Chondrocyte (in vitro differentiated cells): ENCODE measurements around the gene MFSD12. TPM values are rescaled to one million over a fixed set of nuclear protein-coding genes. Genes with fewer than 3 reads are reported as not detected.

Experiments
- DNase-seq: peaks from one replicate; pipeline ENCODE4 v3.0.0; 2021; ENCODE audit warnings: mixed read lengths, low spot score
- H3K27ac Mint-ChIP-seq: one replicate; pipeline ENCODE4 v1.8.0; 2021; ENCODE audit warnings: mild to moderate bottlenecking, moderate library complexity, mixed read lengths; ENCODE audit not compliant: unreplicated experiment
- H3K27me3 Mint-ChIP-seq: 2 replicates; pipeline ENCODE4 v1.8.0; 2021; ENCODE audit warnings: low read depth, mixed read lengths
- H3K36me3 Mint-ChIP-seq: 2 replicates; pipeline ENCODE4 v1.8.0; 2021; ENCODE audit warnings: low read depth, mixed read lengths
- H3K4me1 Mint-ChIP-seq: 2 replicates; pipeline ENCODE4 v1.8.0; 2021; ENCODE audit warnings: low read depth, mild to moderate bottlenecking, mixed read lengths
- H3K4me3 Mint-ChIP-seq: one replicate; pipeline ENCODE4 v1.8.0; 2021; ENCODE audit warnings: mild to moderate bottlenecking, moderate library complexity, mixed read lengths; ENCODE audit not compliant: unreplicated experiment
- H3K9me3 Mint-ChIP-seq: 2 replicates; pipeline ENCODE4 v1.8.0; 2021; ENCODE audit warnings: low read depth, mixed read lengths
- CTCF ChIP-seq: fragments of 200-600 bp; sonication (generic); IDR thresholded peaks from 2 replicates; pipeline ENCODE4 v1.5.0; 2021; ENCODE audit warnings: antibody characterized with exemption, mild to moderate bottlenecking, moderate library complexity
- total RNA-seq: library from RNA; stranded (reverse); gene quantifications from 3 replicates; pipeline ENCODE4 v1.2.1, GENCODE V29; 2021

MFSD12 gene
- total RNA-seq, 1 donor from 2014 or later: 98.4 TPM

DNA sequence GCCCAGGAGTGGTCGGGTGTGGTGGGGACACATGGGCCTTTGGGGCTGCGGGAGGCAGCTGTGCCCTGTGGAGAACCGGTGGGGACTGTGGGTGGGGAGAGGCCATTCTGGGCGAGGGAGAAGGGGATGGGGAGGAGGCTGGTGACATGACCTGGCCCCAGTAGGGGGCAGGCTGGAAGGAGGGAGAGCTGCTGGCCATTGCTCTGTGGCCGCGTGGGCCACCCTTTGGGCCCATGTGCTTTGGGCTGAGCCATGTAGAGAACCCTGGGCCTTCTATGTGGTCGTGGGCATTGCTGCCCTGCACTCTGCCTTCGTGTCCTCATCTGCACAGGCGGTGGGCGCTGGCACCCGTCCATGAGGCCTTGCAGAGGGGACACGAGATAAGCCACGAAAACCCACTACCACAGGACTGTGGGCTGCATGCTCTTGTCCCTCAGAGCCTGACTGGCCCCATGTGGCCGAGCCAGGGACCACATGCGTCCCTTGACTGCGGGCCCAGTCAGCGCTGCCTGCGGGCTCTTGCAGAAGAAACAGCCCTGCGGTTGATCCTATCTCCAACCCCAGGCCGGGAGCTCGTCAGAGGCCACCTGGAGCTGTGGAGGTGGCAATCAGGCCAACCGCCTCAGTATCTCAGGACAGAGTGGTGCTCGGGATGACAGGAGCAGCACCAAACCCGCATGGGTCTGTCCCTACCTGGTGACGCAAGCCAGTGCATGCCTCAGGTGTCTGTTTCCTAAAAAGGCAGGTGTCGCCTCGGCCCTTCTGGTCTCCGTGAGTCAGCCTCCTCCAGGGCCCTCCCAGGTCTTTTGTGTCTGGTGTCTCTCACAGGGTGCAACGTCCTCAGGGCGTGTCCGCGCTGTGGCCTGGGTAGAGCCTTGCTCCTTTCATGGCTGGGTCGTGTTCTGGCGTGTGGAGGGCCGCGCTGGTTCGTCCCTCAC, 37.0 kb downstream of the MFSD12 start:
- Mint-ChIP-seq H3K9me3 (no peaks in the 10 kb centered on the region), H3K4me3 (no peak overlapping the region), H3K27ac (no peak overlapping the region), H3K27me3 (no peaks in the 10 kb centered on the region), H3K36me3 (peaks cover 6% of the 10 kb centered on the region), H3K4me1 (peaks cover 7% of the 10 kb centered on the region)
- TF ChIP-seq CTCF: peak; percentile 8
- DNase-seq: no peak

GRCh38 chr19:3519126-3519525, 38.3 kb downstream of the MFSD12 start:
- Mint-ChIP-seq H3K27me3 (no peaks in the 10 kb centered on the region), H3K4me1 (peaks cover 12% of the 10 kb centered on the region), H3K36me3 (peaks cover 1% of the 10 kb centered on the region), H3K4me3 (no peak overlapping the region), H3K27ac (no peak overlapping the region), H3K9me3 (no peaks in the 10 kb centered on the region)
- no peak for TF ChIP-seq CTCF
- no peak for DNase-seq

GRCh38 chr19:3518659-3519058, 38.7 kb downstream of the MFSD12 start:
- Mint-ChIP-seq H3K4me3 (no peak overlapping the region), H3K4me1 (peaks cover 15% of the 10 kb centered on the region), H3K27me3 (no peaks in the 10 kb centered on the region), H3K9me3 (no peaks in the 10 kb centered on the region), H3K36me3 (no peaks in the 10 kb centered on the region), H3K27ac (no peak overlapping the region)
- TF ChIP-seq CTCF: no peak
- no peak for DNase-seq

GRCh38 chr19:3518255-3518654, 39.1 kb downstream of the MFSD12 start:
- Mint-ChIP-seq H3K9me3 (no peaks in the 10 kb centered on the region), H3K4me1 (peaks cover 17% of the 10 kb centered on the region), H3K4me3 (no peak overlapping the region), H3K27me3 (no peaks in the 10 kb centered on the region), H3K36me3 (no peaks in the 10 kb centered on the region), H3K27ac (no peak overlapping the region)
- no peak for DNase-seq
- TF ChIP-seq CTCF: no peak

DNA sequence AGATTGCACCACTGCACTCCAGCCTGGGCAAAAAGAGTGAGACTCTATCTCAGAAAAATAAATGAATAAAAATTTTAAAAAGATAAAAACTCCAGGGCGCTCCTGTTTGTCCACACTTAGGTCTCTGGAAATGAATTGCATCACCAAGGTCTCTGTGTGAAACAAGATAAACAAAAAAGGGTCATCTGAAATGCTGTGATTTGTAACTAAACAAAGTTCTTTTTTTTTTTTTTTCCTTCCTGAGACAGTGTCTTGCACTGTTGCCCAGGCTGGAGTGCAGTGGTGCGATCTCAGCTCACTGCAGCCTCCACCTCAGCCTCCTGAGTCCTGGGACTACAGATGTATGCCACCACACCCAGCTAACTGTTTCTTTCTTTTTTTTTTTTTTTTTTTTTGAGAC, 39.7 kb downstream of the MFSD12 start:
- Mint-ChIP-seq H3K36me3 (no peaks in the 10 kb centered on the region), H3K4me3 (no peak overlapping the region), H3K4me1 (peaks cover 17% of the 10 kb centered on the region), H3K27me3 (no peaks in the 10 kb centered on the region), H3K27ac (no peak overlapping the region), H3K9me3 (no peaks in the 10 kb centered on the region)
- no peak for DNase-seq
- no peak for TF ChIP-seq CTCF
